ENCODE data around the gene GPHN. TPM values are rescaled to one million over a fixed set of nuclear protein-coding genes. Genes with fewer than 3 reads are reported as not detected.

The GPHN gene
- total RNA-seq, 6 donors from 2014 or later, result 24.4 to 45.1 (median 31.5) TPM

- DNase-seq (no peak), ATAC-seq (ENCODE audit: low FRiP score in 2 of 2) (no peak)
- 89 to 93% methylated on average over 3 of the region's 3 CpGs for WGBS, 2 donors
- no peaks in the 10 kb centered on the region for H3K27me3 ChIP-seq
- TF ChIP-seq CTCF (IDR thresholded peaks at IDR 0.05) (no peak), EP300 (IDR thresholded peaks at IDR 0.05) (no peak)
- no peaks in the 10 kb centered on the region for H3K4me1 ChIP-seq
- H3K4me3 ChIP-seq, result no peak overlapping the region
- H3K9me3 ChIP-seq, result peaks cover 7 to 22% (median 20%) of the 10 kb centered on the region in 4 donors
- no peak overlapping the region for H3K27ac ChIP-seq
- H3K36me3 ChIP-seq, result no peaks in the 10 kb centered on the region
These were observed 149.8 kb downstream of the GPHN start for GRCh38 chr14:66657780-66658179.

DNA sequence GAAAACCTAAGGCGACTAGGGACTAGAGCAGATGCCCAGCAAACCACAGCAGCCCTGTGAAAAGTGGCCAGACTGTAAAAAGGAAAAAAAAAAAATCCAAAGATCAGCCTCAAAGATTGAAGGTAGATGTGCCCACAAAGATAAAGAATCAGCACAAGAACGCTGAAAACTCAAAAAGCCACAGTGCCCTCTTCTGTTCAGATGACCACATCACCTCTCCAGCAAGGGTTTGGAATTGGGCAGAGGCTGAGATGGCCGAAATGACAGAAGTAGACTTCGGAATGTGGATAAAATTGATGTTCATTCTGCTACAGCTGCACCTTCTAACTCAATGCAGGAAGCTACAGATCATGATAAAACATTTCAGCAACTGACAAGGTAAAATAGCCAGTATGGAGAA, 154.4 kb downstream of the GPHN start:
- ATAC-seq (ENCODE audit: low FRiP score in 2 of 2), result no peak

DNA sequence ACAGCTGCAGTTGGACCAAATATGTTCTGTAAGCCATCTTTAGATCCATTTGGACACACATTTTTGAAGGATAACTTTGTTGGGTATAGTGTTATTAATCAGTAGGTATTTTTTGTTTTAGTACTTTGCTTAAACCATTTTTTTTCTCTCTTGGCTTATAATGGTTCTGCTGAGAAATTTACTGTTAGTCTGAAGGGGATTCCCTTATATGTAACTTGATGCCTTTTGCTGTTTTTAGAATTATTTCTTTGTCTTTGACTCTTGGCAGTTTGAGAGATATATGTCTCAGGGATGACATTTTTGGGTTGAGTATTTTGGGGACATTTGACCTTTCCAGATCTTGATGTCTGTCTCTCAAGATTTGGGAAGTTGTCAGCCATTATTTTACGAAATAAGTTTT, 169.8 kb downstream of the GPHN start:
- H3K27ac ChIP-seq, result no peak overlapping the region
- H3K4me3 ChIP-seq, result no peak overlapping the region
- WGBS, 2 donors, result 94 to 96% methylated on average over 1 of the region's 1 CpG
- no peak for ATAC-seq (ENCODE audit: low FRiP score in 2 of 2)
- no peak for DNase-seq
- H3K4me1 ChIP-seq, result no peaks in the 10 kb centered on the region
- H3K9me3 ChIP-seq, result peaks cover 4 to 30% (median 17%) of the 10 kb centered on the region in 4 donors
- no peaks in the 10 kb centered on the region for H3K36me3 ChIP-seq
- no peaks in the 10 kb centered on the region for H3K27me3 ChIP-seq
- no peak for TF ChIP-seq POLR2AphosphoS5 (IDR thresholded peaks at IDR 0.05)
- TF ChIP-seq EP300 (IDR thresholded peaks at IDR 0.05), result no peak
- no peak for TF ChIP-seq POLR2A (IDR thresholded peaks at IDR 0.05)
- TF ChIP-seq CTCF (IDR thresholded peaks at IDR 0.05), result no peak

More for the DNA sequence above, 154.4 kb downstream of the GPHN start:
- TF ChIP-seq POLR2AphosphoS5 (IDR thresholded peaks at IDR 0.05) (no peak), CTCF (IDR thresholded peaks at IDR 0.05) (peak in 2 of 6 experiments; percentile 13 to 30), POLR2A (IDR thresholded peaks at IDR 0.05) (no peak), EP300 (IDR thresholded peaks at IDR 0.05) (no peak)
- no peak overlapping the region for H3K4me3 ChIP-seq
- H3K27me3 ChIP-seq, result no peaks in the 10 kb centered on the region
- peaks cover 3 to 13% (median 10%) of the 10 kb centered on the region in 4 donors for H3K9me3 ChIP-seq
- WGBS, 2 donors, result 60 to 69% methylated on average over 4 of the region's 4 CpGs
- H3K4me1 ChIP-seq, result no peaks in the 10 kb centered on the region
- no peak overlapping the region for H3K27ac ChIP-seq
- no peaks in the 10 kb centered on the region for H3K36me3 ChIP-seq
- DNase-seq, result no peak

DNA sequence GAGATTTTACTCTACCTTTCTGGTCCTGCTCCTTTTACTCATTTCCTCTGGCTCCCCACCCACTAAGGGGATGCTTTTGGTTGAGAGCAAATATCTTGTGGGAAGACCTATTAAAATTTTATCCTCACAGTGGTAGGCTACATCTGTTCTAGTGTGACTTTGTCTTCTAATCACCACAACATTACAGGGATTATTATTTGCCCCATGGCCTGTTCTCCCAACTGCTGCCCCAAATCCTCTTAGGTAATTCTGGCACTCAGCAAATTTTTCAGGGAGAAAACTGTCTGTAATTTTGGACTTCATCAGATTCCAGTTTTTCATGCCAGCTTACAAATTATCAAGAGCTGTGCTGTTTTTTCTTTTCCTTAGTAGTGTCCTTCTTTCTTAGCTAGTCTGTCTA, 172.3 kb downstream of the GPHN start:
- DNase-seq (no peak), ATAC-seq (ENCODE audit: low FRiP score in 2 of 2) (no peak)
- H3K4me3 ChIP-seq, result no peak overlapping the region
- no peak for TF ChIP-seq CTCF (IDR thresholded peaks at IDR 0.05)
- TF ChIP-seq EP300 (IDR thresholded peaks at IDR 0.05), result no peak
- no peak for TF ChIP-seq POLR2A (IDR thresholded peaks at IDR 0.05)
- TF ChIP-seq POLR2AphosphoS5 (IDR thresholded peaks at IDR 0.05), result no peak
- no peaks in the 10 kb centered on the region for H3K4me1 ChIP-seq
- H3K27ac ChIP-seq, result no peak overlapping the region
- no peaks in the 10 kb centered on the region for H3K36me3 ChIP-seq
- peaks cover 4 to 28% (median 17%) of the 10 kb centered on the region in 4 donors for H3K9me3 ChIP-seq
- no peaks in the 10 kb centered on the region for H3K27me3 ChIP-seq

DNA sequence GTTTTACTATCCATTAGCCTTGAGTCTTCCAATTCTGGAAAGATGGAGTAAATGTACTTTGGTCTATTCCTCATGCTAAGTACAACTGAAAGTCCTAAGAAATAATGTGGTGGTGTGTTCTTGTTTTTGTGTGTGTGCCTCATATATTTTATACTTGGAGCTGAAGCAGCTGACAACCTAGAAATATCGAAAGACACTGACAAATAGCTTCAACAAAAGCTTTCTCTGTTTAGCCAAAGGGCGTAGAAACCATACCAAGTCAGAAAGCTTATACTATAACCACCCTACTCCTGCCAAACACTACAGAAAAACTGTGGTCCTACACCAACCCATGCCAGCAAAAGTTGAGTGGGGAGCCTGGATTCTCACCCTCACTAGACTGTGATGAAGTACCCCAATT, 188.4 kb downstream of the GPHN start:
- DNase-seq (no peak), ATAC-seq (ENCODE audit: low FRiP score in 2 of 2) (no peak)
- Histone ChIP-seq H3K27me3 (no peaks in the 10 kb centered on the region), H3K4me1 (no peaks in the 10 kb centered on the region), H3K9me3 (no peaks in the 10 kb centered on the region), H3K36me3 (no peaks in the 10 kb centered on the region), H3K27ac (no peak overlapping the region), H3K4me3 (no peak overlapping the region)
- 92 to 100% methylated on average over 2 of the region's 2 CpGs for WGBS, 2 donors
- TF ChIP-seq POLR2AphosphoS5 (IDR thresholded peaks at IDR 0.05), result no peak
- TF ChIP-seq EP300 (IDR thresholded peaks at IDR 0.05), result no peak

Measured in upper lobe of left lung (tissue), 6 donors.